Ovary (tissue), 3 donors: ENCODE results near the gene KLC1.

Source experiments
- CTCF ChIP-seq, 3 donors: fragments of 450-650 bp in 2 of 3; fragments of 200-600 bp in 1 of 3; IDR thresholded peaks; one replicate each; pipeline versions ENCODE4 v1.5.1 to v1.8.0; 2016 to 2022; ENCODE audit warnings: antibody characterized with exemption in 3 of 3, mild to moderate bottlenecking in 1 of 3
- EP300 ChIP-seq: sonication (generic); formaldehyde crosslinking; IDR thresholded peaks from one replicate; pipeline ENCODE4 v1.6.1; 2017; ENCODE audit warnings: antibody characterized with exemption
- POLR2A ChIP-seq: fragments of 450-650 bp; IDR thresholded peaks from one replicate; pipeline ENCODE4 v1.6.1; 2017; ENCODE audit warnings: antibody characterized with exemption, mild to moderate bottlenecking, moderate library complexity
- donor health status: DM: no; HTN: no; CAD: no.

DNA sequence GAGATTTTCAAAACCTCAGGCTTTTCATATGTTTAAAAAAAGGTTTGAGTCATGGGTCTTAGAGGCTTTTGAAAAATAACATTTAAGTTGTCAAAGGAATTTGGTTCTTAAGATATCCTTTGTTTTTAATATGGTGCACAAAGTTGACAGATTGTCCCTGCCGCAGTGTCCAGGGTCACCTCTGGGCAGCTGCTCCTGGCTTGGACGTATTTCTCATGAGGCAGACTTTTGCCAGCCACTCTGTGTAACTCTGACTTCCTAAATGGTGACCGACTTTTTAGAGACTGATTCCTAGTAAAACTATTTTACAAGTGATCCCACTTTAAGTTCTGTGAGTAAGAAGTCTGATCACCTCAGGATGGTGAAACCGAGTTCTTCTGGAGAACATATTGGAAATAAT lies 58.7 kb downstream of the KLC1 start:
- no peak for TF ChIP-seq CTCF (IDR thresholded peaks at IDR 0.05)
- no peak for TF ChIP-seq POLR2A
- no peak for TF ChIP-seq EP300
